Activated effector memory CD4-positive, alpha-beta T cell treated with anti-CD3 and anti-CD28 coated beads, Interleukin-2, amount 50 U/mL, for 16 hours (primary cell): ENCODE results near the gene RIMS1.

Experiments
- DNase-seq: peaks from one replicate; pipeline ENCODE4 v3.0.0-alpha.2; 2020

RIMS1 gene

GRCh38 chr6:72102561-72102960 is 216.2 kb downstream of the RIMS1 start:
- DNase-seq, result no peak

GRCh38 chr6:72111611-72112010 is 225.3 kb downstream of the RIMS1 start:
- DNase-seq, result no peak

- DNase-seq, result no peak
These were observed 244.0 kb downstream of the RIMS1 start for GRCh38 chr6:72130327-72130726.

- no peak for DNase-seq
These were observed 246.1 kb downstream of the RIMS1 start for GRCh38 chr6:72132427-72132826.

GRCh38 chr6:72132851-72133250 is 246.5 kb downstream of the RIMS1 start:
- DNase-seq, result no peak

- DNase-seq, result no peak
These were observed 247.0 kb downstream of the RIMS1 start for GRCh38 chr6:72133324-72133723.

GRCh38 chr6:72140795-72141194 is 254.4 kb downstream of the RIMS1 start:
- DNase-seq, result no peak

- DNase-seq, result no peak
These were observed 263.4 kb downstream of the RIMS1 start for GRCh38 chr6:72149715-72150114.

- no peak for DNase-seq
These were observed 265.4 kb downstream of the RIMS1 start for GRCh38 chr6:72151742-72152141.

GRCh38 chr6:72175916-72176315 is 289.6 kb downstream of the RIMS1 start:
- no peak for DNase-seq

- DNase-seq, result no peak
These were observed 296.2 kb downstream of the RIMS1 start for GRCh38 chr6:72182337-72183246.

- DNase-seq, result no peak
These were observed 317.6 kb downstream of the RIMS1 start for GRCh38 chr6:72203983-72204382.

- no peak for DNase-seq
These were observed 319.1 kb downstream of the RIMS1 start for GRCh38 chr6:72205500-72205899.

GRCh38 chr6:72206606-72207005 is 320.3 kb downstream of the RIMS1 start:
- no peak for DNase-seq

- DNase-seq, result no peak
These were observed 326.3 kb downstream of the RIMS1 start for GRCh38 chr6:72212686-72213085.

GRCh38 chr6:72213654-72214053 is 327.3 kb downstream of the RIMS1 start:
- DNase-seq, result no peak

- no peak for DNase-seq
These were observed 330.1 kb downstream of the RIMS1 start for GRCh38 chr6:72216222-72217068.

GRCh38 chr6:72217626-72218025 is 331.3 kb downstream of the RIMS1 start:
- no peak for DNase-seq

GRCh38 chr6:72218125-72218524 is 331.8 kb downstream of the RIMS1 start:
- no peak for DNase-seq

GRCh38 chr6:72219536-72219935 is 333.2 kb downstream of the RIMS1 start:
- no peak for DNase-seq

GRCh38 chr6:72238021-72238420 is 351.7 kb downstream of the RIMS1 start:
- no peak for DNase-seq

- DNase-seq, result no peak
These were observed 352.6 kb downstream of the RIMS1 start for GRCh38 chr6:72238900-72239299.

- DNase-seq, result no peak
These were observed 359.2 kb downstream of the RIMS1 start for GRCh38 chr6:72245565-72245964.

- DNase-seq, result no peak
These were observed 360.6 kb downstream of the RIMS1 start for GRCh38 chr6:72246926-72247325.
